DLD1 (cell line): ENCODE data around the gene TIMMDC1.

Experiments
- in situ Hi-C: cut with HindIII; loops from 2 replicates; pipeline ENCODE4 v1.10.0; 2017; ENCODE audit warnings: low sequenced_read_pairs

Gene TIMMDC1

DNA sequence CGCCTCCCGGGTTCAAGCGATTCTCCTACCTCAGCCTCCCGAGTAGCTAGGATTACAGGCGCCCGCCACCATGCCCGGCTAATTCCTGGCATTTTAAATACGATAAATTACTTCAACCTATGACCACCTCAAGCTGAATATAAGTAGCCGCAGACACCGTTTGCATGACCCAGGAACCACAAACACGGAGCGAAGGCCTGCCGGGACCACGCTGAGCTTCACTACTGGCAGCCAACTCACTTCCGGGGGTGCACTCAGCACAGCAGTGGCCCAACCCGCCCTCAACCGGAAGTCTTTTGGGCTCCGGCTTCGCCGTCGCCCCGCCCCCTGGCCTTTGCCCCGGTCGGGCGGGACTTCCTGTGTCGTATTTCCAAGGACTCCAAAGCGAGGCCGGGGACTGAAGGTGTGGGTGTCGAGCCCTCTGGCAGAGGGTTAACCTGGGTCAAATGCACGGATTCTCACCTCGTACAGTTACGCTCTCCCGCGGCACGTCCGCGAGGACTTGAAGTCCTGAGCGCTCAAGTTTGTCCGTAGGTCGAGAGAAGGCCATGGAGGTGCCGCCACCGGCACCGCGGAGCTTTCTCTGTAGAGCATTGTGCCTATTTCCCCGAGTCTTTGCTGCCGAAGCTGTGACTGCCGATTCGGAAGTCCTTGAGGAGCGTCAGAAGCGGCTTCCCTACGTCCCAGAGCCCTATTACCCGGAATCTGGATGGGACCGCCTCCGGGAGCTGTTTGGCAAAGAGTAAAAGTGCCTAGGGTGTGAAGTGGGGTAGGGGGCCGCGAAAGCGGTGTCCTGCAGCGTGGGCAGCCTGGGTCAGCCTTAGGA, at the start of gene TIMMDC1:
TSS of gene TIMMDC1 (plus strand) at position 362 of the 826 bp plus-strand sequence. CDS start at position 549, 187 bp downstream.
- in situ Hi-C loops = loop anchor here (10.0 kb wide), 1 partner anchor 66 kb away; no protein-coding TSS in a partner anchor

DNA sequence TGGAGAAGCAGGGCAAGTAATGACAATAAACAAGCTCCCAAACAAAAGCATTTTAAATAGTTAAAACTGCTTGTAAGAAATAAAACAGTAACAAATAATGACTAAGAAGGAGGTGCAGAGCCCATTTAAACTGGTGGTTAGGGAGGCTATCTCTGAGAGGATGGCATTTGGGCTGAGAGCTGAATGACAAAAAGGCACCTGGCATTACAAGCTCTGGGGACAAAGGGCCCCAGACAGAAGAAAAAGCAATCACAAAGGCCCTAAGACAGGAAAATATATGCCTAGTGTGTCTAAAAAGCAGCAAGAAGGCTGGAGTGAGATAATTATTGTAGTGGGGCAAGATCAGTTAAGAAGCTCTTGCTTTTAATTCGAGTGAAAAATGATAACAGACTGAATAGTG, 44.5 kb upstream of the TIMMDC1 start:
- in situ Hi-C loops = no loop called here

- in situ Hi-C loops = no loop called here
These were observed 41.9 kb upstream of the TIMMDC1 start for GRCh38 chr3:119456469-119456868.

- in situ Hi-C loops = no loop called here
These were observed 41.1 kb upstream of the TIMMDC1 start for GRCh38 chr3:119457246-119457645.

- in situ Hi-C loops = no loop called here
These were observed 34.9 kb upstream of the TIMMDC1 start, which contains the start of gene TMEM39A for GRCh38 chr3:119463171-119464169. TMEM39A (minus strand) TSS chr3:119463615; CDS start chr3:119462074, 1,541 bp downstream.

- in situ Hi-C loops = no loop called here
These were observed 30.3 kb upstream of the TIMMDC1 start for GRCh38 chr3:119468041-119468440.

DNA sequence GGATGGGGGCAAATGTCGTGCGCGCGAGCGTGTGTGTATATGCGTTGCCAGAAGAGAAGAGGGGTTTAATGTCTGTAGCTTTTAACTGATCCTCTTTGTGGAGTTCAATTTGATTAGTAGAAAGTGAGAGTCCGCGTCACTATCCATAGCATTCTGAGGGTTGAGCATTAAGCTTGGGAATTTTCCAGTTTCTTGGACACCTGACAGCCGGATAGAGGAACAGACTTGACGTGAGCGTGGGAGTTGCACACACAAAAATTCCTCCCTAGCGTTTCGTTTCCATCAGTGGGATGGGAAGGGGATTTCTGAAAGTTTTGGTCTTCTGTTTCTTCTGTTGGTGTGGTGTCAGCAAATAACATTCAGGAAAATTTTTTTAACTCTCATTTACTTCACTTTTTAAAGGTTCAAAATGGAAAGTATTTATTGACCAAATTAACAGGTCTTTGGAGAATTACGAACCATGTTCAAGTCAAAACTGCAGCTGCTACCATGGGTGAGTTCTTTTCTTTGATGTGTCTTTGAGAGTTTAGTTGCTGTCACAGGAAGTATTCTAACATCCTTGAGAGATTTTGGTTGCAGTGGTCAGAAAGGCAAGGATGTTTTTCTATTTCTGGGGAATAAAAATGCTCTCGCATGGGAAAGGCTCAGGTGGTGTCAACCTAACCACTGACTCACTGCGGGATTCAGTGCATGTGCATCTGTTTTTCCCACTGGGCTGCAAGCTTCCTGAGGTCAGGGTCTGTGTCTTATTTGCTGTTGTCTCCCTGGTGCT, 28.7 kb upstream of the TIMMDC1 start:
- in situ Hi-C loops = no loop called here

GRCh38 chr3:119470866-119471265, 27.5 kb upstream of the TIMMDC1 start:
- in situ Hi-C loops = no loop called here

DNA sequence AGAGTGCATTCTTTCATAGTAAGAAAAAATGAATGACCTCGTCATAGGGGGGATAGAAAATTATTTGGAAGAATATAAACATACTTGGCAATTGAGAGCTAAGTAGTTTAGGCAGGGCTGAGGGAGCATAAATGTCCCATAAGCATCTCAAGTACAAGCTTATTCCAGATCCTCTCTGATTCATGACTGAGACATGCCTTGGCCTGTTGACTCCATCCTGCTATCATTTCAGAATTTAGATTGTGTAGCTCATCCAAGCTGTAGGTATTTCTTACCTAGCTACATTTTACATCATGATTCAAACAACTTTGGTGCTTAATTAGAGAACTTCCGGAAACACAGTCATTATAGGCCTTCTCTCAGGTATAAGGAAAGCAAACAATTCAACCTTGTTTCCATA, 17.3 kb upstream of the TIMMDC1 start:
- in situ Hi-C loops = no loop called here

- in situ Hi-C loops = no loop called here
These were observed 15.2 kb upstream of the TIMMDC1 start for GRCh38 chr3:119483101-119483500.

GRCh38 chr3:119485563-119485962, 12.8 kb upstream of the TIMMDC1 start:
- in situ Hi-C loops = no loop called here

DNA sequence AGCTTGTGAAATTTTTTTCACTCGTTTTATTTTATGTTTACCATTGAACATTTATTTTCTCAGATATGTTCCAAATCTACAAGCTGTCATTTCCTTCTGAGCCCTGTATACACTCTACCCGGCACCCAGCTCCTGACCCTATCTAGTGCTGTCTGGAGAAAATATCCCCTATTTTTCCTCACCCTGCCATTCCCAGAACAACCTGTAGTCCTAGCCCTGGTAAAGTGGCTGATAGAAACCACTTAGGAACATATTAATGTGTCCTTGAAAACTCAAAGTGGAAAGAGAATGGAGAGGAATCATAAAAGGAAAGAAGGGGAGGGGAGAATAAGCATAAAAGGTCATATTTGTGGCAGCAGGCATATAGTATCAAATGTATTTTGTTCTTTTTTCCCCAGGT, 8.2 kb upstream of the TIMMDC1 start:
- in situ Hi-C loops = loop anchor here (10.0 kb wide), 1 partner anchor 75 kb away; no protein-coding TSS in a partner anchor

DNA sequence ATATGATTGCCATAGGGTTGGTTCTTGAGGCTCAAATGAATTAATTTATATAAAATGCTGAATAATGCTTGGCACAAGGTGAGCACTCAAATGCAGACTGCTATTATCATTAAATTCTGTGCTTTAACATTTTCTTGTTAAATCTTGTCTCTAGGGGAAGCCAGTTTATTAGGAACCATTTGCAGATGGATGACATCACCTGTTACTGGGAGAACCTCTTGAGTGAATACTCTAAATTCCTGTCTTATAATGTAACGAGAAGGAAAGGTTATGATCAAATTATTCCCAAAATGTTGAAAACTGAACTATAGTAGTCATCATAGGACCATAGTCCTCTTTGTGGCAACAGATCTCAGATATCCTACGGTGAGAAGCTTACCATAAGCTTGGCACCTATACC, 6.2 kb upstream of the TIMMDC1 start:
- in situ Hi-C loops = loop anchor here (10.0 kb wide), 1 partner anchor 73 kb away; no protein-coding TSS in a partner anchor

DNA sequence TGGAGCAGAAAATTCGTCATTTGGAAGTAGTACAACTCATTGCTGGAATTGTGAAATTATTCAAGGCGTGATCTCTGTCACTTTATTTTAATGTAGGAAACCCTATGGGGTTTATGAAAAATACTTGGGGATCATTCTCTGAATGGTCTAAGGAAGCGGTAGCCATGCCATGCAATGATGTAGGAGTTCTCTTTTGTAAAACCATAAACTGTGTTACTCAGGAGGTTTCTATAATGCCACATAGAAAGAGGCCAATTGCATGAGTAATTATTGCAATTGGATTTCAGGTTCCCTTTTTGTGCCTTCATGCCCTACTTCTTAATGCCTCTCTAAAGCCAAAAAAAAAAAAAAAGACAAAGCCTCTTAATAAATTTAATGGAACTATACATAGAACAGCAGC, 5.5 kb upstream of the TIMMDC1 start:
- in situ Hi-C loops = loop anchor here (10.0 kb wide), 1 partner anchor 72 kb away; no protein-coding TSS in a partner anchor

GRCh38 chr3:119494597-119494996, 3.8 kb upstream of the TIMMDC1 start:
- in situ Hi-C loops = loop anchor here (10.0 kb wide), 1 partner anchor 70 kb away; no protein-coding TSS in a partner anchor

DNA sequence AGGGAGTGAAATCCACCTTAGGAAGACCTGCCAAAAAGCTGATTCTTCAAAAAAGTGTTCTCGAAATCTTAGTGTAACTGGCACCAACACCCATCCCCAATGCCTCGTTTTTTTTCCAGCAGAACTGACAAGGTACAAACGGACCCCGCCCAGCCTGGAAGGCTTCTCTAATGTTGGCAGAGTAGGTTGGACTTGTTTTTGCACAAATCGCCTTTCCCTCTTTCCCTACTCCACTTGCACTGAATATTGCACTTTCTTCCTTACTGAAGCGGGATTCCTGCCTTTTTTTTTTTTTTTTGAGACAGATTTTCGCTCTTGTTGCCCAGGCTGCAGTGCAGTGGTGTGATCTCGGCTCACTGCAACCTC, 544 bp upstream of the TIMMDC1 start:
- in situ Hi-C loops = loop anchor here (10.0 kb wide), 1 partner anchor 67 kb away; no protein-coding TSS in a partner anchor

DNA sequence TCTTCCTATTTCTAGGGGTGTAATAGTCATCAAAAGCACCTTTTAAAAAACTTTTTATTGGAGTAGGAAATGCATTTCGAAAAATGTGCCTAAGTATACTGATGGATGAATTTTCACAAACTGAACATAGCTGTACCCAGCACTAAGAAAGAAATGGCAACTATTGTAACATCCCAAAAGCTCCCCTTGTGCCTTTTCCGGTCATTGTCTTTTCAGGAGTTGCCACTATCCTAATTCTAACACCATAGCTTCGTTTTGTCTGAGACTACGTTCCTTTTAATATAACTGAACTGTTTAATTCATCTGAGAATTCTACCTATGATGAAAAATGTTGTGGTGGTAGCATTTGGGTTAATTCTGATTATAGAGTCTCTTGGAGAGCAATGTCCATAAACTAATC, 1.9 kb downstream of the TIMMDC1 start:
- in situ Hi-C loops = no loop called here

- in situ Hi-C loops = no loop called here
These were observed 2.6 kb downstream of the TIMMDC1 start for GRCh38 chr3:119500901-119501300.

DNA sequence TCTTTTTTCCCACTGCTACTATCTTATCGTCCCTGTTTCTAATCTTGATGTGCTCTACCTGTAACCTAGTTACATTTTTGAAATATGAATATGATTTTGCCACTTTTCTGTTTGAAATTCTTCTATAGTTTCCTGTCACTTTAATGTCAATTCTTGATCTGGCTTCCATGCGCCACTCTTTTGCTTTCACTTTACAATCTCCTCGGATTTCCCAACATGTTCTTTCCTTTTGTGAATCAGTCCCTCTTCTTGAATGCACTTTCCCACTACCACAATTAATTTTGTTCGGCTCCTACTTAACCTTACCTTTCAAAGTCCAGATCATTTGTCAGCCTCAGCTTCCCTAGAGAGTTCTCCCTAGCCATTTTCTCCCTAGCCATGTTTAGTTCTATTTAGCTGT, 8.3 kb downstream of the TIMMDC1 start:
- in situ Hi-C loops = no loop called here

GRCh38 chr3:119507404-119507803, 9.1 kb downstream of the TIMMDC1 start:
- in situ Hi-C loops = no loop called here
